HG02943 (cell line): ENCODE results near the gene AGER.
"Not testable (repeated sequence)": the region's sequence is repeated elsewhere in the genome, so short reads cannot be mapped to it uniquely, and the experiment has no call there.

ENCODE experiments used
- ATAC-seq: cut with Tn5 transposase; IDR thresholded peaks from one replicate; pipeline ENCODE4 v1.9.1; 2021; ENCODE audit warnings: mild to moderate bottlenecking, low read depth, moderate library complexity; ENCODE audit not compliant: unreplicated experiment

AGER gene

DNA sequence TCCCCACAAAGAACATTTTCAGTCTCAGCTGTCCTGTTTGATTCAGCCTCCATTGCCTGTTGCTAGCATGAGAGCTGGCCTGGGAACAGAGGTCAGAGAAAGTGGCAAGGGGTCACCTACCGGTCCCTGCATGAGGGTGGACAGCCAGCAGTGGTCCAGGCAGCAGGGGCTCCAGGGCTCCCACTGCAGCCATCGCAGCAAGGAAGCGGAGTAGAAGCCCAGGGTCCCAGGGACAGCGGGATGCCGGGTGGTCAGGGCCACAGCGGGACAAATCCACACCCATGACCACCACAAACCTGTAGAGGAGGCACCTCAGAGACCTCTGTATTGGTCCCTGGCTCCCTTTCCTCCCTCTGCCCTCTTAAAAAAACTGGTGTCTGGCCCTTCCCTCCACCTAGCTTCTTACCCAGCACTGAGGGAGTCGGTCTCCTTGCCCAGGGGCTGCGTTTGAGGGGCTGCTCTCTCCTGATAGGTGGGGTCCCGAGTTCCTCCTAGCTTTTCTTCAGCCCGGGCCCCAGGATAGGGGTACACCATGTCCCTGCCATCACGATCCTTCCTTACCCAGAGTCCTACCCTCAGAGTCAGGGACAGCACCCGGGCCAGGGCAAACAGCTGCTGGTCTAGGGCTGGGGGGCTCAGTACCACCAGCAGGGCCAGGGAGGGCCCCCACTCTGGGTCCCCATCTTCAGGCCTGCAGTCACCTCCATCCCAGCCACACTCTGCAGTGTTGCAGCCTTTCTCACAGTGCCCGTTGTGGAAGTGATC lies 16.8 kb upstream of the AGER start:
- ATAC-seq: no peak

DNA sequence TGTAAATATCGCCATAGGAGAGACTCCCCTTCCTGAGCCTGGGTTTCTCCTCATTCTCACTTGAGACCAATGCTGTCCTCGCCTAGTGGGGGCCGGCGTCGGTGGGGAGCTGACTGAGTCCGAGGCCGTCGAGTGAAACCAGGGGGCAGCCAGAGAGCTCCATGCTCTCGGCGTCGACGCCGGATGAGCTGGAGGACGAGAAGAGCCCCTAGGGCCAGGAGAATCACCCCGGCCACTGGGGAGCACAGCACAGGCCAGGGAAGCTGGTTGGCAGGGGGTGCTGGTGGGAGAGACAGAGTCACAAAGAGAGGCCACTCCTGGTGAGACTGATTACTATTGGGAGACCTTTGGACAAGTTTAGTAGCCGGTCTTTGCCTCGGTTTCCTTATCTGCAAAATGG lies 14.8 kb upstream of the AGER start:
- ATAC-seq: no peak

DNA sequence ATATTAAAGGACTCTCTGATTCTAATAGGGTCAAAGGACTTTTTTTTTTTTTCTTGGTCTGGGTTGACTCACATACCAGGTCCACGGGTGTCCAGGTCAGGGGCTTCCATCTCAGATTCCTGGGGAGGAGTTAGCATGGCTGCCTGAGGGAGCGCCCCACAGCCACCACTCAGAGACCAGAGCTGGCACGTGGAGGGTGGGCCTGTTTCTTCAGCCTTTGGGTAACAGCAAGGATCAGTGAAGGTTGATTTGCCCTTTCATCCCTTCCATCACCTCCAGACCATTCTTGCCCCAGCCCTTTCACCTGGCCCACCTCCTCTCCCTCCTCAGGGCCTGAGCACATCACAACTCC lies 14.3 kb upstream of the AGER start:
- ATAC-seq: no peak

DNA sequence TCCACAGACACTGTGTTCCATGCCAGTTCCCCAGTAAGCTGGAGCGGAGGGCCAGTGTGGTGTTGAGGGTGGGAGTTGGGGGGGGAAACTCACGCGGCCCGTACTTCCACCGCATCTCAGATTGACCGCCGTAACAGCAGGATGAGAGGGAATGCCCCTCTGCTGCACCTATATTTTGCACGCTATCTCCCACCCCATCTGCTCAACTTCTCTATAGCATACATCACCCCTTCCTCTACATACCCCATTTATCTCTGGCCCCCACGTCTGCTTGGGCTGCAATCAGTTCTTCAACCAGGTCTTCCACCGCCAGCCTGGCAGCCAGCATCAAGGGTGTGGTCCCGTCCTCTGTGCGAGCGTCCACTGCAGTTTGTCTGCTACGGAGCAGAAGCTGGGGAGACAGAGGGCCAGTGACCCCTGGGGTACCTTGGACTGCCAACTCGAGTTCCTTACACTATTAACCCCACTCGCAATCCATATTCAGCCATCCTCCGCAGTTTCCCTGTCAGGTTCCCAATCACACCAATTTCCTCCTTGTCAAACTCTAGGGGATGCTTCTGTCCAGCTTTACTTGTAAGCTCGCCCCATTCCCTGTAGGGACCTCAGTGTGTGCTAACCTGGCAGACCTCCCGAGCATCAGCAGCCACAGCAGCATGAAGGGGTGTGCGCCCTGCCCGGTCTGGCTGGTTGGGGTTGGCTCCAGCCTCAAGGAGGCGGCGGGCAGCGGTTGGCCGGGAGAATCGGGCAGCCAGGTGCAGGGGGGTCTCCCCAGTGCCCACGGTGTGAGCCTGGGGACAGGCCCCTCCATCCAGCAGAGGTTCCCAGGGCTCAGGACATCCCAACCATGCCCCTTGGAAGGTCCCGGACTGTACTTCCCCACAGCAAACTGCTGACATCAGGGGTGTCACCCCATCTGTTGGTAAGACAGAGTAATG lies 12.9 kb upstream of the AGER start:
- ATAC-seq: no peak

DNA sequence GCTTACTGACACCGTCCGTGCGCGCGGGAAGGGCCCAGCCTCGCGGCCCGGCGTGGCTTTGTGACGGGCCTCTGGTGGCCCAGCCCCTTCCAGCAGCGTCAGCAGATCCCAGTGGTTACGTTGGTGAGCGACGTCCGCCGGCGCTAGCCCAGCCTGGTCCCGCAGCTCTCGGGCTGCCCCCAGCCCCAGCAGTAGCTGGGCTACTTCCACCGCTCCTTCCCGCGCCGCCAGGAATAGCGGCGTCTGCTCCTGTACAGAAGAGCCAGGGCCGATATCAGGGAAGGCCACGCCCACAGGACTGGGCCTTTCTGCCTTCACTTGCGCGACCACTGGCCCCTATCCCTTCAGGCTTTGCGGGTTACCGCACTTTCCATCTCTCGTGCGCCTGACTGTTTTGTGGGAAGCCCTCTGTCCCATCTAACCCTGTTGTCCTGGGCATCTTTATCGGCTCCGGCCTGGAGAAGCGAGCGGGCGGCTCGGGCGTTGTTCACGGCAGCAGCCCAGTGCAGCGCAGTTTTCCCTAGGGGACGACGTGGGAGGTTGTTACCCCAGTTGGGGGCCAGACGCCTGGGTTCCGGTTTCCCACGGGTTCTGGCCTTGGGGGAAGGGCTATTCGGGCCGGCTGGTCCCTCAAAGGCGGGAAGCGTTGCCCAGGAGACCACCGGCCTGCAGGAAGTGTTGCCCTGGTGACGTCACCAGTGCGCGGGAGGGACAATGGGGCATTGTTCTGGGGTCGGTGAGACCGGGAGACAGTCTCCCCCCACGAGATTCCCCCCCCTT lies 12.0 kb upstream of the AGER start:
- peak; percentile 58 for ATAC-seq

DNA sequence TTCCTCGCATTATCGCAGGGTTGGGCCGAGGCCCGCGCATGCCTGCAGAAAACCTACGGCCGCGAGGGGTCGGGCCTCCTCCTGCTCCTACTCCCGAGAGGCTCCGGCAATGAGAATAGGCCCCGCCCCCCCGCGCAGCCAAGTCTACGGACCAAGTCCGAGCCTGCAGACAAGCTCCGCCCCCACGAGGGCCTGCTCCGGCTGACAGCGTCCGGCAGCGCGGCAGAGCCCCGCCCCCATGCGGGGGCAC lies 11.5 kb upstream of the AGER start:
- peak; percentile 72 for ATAC-seq

DNA sequence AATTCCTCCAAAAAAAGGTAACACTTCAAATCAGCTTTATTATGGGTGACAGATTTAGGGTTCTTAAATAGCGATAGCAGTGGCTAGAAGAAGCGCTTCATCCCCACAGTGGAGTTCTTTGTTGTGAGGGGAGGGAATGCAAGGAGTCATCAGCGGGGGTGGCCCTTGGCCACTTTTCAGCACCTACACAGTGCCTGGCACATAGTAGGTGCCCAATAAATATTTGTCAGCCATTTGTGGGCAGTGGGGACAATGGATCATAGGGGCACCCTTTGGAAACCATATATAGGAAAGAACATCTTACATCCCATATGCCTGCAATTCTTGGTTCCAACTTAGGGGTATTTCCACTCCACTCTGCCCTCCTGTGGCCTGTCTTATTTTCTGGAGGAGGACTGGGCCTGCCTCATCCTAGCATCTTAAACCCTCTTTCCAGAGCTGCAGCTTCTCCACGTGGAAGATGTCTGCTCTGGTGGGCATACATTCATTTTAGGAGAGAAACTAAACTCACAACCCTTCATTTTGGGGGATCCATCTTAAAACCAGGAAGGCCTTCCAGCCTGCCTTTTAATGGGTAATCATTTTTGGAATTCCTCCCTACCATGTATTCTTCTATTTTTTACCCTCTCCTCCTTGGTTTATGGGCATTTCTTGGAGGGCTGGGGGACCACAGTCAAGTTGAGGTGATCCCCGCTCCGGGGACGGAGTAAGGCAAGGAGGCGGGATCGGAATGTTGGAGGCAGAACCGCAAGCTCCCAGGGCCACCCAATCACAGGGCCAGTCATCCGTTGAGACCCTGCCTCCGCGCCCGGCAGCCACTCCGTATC lies 11.0 kb upstream of the AGER start:
- no peak for ATAC-seq

DNA sequence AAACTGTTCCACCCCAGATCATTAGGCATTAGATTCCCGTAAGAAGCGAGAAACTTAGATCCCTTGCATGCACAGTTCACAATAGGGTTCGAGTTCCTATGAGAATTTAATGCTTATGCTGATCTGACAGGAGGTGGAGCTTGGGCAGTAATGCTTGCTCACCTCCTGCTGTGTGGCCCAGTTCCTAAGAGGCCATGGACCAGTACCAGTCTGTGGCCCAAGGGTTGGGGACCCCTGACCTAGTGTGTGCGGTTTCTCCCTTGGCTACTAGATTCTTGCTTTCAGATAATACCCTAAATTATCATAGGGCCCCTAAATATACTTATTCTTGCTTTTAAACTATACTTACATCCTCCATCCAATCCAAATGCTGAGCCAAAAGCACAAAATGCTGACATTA lies 10.3 kb upstream of the AGER start:
- no peak for ATAC-seq

DNA sequence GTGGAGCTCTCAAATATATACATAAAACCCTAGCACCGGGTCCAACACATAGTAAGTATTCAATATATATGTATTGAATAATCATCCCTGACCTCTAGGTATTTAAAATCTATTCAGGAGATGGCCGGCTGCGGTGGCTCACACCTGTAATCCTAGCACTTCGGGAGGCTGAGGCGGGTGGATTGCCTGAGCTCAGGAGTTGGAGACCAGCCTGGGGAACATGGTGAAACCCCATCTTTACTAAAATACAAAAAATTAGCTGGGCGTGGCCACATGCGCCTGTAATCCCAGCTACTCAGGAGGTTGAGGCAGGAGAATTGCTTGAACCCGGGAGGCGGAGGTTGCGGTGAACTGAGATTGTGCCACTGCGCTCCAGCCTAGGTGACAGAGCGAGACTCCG lies 9.0 kb upstream of the AGER start:
- ATAC-seq: not testable (repeated sequence)

DNA sequence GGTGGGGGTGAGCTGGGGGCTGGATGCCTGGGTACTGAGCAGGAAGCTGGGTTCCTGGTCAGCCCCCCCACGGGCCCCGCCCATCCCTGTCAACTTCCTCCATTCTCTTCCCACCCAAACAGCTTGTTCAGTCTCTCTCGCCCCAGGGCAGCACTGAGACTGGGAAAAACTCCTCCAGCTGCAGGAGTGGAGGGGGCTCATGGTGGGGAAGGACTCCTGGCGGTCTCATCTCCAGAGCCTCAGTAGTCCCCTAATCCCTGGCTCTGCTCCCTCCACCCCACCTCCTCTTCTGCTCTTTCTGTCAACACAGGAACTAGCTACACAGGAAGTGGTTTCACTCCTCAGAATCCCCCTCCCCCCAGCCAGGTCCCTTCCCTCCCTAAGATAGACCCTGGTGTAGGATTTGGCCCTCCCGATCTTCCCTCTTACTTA lies 8.6 kb upstream of the AGER start, which contains the start of gene GPSM3:
Gene GPSM3 (minus strand): TSS at position 36 of the 432 bp plus-strand sequence. CDS start 130 bp downstream, outside the sequence.
- no peak for ATAC-seq

DNA sequence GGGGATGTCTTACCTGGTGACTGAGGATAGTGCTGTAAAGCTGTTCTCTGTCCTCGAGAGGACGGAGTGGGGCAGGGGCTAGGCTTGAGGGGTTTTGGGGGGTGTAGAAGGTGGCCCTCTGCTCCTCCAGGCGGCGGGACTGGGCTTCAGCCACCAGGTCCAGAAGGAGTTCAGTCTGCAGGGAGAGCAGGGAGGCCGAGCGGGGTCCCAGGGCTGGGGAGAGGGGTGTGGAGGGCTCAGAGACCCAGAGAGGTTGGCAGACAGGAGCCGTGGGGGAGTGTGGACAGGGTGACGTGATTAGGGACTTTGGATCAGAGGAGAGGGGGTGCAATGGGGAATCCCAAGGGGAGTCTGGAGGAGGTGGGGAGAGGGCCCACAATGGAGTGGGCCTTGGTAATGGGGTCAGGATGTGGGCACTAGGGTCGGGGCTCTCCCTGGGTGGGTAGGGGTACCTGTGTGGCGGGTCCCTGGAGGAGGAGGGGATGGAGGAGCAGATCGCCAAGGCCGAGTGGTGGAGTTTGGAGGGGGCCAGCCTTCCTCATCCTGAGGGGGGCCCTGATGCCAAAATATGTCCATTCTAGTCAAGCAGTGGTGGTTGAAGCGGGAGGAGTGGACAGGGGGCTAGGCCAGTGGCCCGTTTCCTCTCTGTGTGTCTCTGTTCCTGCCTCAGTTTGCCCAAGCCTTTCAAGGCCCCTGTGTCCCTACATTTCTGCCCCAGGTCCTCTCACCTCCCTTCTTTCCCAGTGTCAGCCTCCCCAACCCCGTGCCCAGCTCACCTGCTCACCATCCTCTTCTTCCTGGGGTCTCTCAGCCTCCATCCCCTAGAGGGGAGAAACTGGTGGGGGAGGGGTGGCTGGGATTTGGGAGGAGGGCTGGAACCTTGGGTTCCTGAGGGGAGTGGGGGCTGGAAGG lies 7.9 kb upstream of the AGER start:
- ATAC-seq: no peak

DNA sequence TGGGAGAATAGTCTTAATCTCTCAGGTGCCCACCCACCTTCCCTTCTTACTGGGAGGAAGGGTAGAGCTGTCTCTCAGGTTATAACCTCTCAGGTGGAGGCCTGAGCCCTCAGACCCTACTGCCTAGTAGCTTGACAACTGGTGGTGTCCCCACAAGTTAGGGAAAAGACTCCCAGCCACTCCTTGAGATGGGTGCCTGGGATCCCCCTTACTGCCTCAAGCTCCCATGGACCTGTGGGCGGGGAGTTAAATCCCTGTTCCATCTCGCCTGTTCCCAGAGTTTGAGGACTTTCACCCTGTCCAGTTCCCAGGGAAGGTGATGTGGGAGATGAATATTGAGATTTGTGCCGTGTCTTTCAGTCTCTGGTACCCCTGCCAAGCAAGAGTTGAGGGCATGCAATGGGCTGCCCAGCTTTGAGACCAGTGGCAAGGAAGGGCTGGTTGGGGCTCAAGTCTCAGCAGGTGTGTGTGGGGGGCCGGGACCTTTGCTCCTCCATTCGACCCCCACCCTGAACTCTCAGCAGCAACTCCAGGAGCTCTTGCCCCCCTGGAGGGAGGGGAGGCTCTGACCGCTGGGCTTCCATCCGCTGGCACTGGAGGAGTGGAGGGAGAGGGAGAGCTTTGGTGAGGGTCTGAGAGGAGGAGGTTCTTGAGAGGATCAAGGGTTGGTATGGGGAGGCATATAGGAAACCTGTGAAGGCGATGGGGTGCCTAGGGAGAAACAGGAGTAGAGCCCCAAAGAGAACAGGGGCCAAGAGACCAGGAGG lies 7.0 kb upstream of the AGER start:
- no peak for ATAC-seq

DNA sequence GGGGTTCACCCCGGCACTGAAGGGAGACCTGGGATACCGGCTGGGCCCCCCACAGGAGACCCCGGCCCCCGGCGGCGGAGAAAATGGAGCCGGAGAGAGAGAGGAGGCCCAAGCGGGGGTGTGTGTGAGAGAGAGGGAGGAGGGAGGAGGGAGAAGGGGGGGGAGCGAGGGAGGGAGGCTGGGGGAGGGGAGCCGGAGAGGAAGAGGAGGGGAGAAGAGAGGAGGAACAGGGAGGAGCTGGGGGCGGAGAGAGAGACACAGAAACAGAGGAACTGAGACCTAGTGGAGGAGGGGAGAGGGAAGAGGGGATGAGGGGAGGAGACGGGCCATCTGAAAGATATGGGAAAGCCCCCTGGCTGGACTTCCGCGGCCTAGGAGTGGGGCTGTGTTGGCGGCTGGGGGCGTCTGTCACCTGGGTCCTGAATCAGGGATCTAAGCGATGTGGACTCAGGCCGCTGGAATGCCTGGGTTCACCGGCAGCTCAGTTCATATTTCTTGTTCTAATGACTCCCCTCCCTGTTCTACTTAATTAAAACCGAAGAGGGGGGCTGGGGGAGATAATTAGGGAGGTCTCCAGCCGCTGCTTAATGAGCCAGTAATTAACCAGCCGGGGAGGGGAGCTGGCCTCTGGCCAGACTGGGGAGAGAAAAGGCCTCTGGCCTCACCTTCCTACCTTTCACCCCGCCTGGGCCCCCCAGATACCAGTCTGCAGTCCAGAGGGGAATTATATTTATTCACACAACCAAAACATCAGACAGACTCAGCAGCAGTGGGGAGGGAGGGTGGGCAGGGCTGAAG lies 6.2 kb upstream of the AGER start, which contains the start of gene PBX2:
Gene PBX2 (minus strand): TSS at position 149 of the 798 bp plus-strand sequence. CDS start 287 bp downstream, outside the sequence.
- ATAC-seq: peak; percentile 43

DNA sequence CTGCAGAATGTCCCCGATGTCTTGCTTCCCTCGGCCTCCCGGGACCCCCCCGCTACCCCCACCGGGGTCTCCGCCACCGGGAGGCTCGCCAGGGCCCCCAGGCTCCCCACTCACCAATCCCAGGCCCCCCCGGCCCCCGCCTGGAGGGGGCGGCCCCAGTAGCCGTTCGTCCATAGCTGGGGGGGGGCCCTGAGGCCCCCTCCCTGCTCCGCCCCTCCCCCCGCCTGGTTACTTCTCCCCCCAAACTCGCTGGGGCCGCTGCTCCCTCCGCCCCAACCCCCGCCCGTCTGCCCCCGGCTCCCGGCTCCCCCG lies 5.6 kb upstream of the AGER start:
- no peak for ATAC-seq

DNA sequence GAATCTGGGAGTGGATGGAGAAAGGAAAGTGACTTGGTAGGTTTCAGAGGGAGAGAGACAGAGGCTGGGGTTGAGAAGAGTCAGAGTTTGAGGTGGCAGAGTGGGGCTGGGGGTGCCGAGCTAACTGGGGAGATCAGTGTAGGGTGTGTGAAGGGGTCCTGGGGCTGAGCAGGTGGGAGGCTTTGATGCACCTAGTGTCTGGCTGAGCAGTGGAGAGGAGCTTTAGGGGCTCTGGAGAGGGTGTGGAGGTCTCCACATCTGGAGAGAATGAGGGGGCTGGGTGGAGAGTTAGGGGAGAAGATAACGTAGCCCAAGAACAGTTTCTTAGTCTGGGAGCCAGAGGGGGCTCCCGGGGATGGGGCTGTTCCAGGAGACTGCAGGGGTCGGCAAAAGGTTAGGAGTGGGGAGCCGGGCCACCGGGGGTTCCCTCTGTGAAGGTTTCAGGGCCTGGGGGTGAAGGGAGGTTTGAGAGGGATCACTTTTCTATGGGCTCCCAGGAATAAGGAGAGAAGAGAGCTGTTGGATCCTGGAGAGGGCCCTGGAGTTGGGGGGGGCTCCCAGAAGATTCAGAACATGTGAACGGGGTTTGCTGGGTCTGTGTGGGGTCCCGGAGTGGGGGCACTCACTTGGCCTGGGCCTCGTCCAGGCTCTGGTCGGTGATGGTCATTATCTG lies 5.2 kb upstream of the AGER start:
- ATAC-seq: no peak

DNA sequence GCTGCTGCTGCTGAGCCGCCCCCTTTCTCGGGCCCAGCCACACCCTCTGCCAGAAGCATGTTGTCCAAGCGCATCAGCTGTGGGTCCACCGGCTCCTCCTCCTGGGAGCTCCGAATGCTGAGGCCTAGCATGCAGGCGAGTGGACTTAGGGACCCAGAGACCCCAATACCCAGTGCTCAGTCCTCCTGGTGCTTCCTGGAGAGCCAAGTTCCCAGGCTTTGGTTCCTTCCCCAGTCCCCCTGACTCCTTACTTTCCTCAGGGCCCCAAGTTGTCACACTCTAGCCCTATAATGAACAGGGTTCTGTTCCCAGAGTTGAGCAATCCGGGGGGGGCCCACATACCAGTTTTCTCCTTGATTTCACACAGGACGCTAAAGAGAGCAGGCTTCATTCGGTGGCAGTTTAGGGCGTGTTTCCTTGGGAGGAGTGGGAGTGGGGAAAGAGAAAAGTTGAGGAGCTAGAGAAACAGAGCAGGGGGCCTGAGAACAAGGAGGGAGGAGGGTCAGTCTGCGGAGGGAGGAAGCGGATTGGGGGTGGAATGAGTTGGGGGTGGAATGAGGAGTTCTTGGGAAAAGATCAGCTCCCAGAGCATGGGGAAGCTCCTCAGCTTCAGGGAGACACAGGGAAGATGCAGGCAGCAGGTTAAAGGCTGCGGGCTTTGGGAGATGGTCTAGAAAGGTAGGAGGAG lies 4.5 kb upstream of the AGER start:
- no peak for ATAC-seq
